Measurements from ENCODE around the gene SMC5.

DNA sequence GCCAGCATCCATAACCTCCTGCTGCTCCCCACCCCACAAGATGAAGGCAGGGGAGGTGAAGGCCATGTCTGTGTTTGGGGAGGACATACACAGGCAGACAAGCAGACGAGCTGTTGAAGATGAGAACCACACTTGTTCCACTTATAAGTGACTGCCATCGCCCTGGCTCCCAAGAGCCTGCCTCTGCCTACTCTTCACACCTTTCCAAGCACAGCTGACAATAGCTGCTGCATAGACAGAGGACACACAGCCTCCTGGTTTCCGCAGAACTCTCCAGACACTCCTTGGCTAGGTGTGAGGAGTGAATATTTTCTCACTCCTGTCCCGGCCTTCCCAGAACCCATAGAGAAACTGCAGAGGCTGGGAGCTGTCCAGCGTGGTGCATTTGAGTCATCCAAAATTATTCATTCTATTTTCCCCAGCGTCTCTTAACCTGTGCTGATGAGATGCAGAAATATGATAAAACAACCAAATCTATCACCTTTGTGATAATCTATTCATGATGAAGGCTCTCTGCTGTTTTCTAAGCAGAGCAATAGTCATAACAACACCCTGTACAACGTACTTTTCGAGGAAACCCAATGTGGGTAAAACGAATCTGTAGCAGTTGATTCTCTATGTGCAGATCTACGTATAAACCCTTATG lies 131.0 kb downstream of the SMC5 start:
- TF ChIP-seq GATA2 (IDR thresholded peaks at IDR 0.05; ENCODE audit: low read depth, low read length) (no peak), GATA3 (IDR thresholded peaks at IDR 0.05; ENCODE audit: low read depth, low read length) (no peak)

Measured in SH-SY5Y (cell line).